H1 (cell line): ENCODE results near the gene AKAP12. TPM values are rescaled to one million over a fixed set of nuclear protein-coding genes. Genes with fewer than 3 reads are reported as not detected.

Source experiments
- CTCF ChIA-PET: fragments of 300-600 bp; sonication (Branson Sonifier 250); formaldehyde crosslinking; loops from one replicate; lab custom pipeline; 2021; ENCODE audit not compliant: partially characterized antibody; lab: Charles Lee
- POLR2A ChIA-PET: fragments of 300-600 bp; sonication (Branson Sonifier 250); formaldehyde crosslinking; loops from one replicate; lab custom pipeline; 2021; ENCODE audit warnings: inconsistent platforms; ENCODE audit not compliant: partially characterized antibody; lab: Charles Lee
- DNase-seq, 2 experiments: peaks; one replicate each; pipeline versions ENCODE4 v3.0.0 to v3.0.0-alpha.2; 2010 to 2022; ENCODE audit warnings: low spot score in 2 of 2, low read depth in 1 of 2, mixed read lengths in 1 of 2
- FAIRE-seq: peaks from 2 replicates; lab custom pipeline; 2011; peaks lifted over from hg19 to GRCh38; lab: Jason Lieb, UNC
- H2AFZ ChIP-seq: 2 replicates; pipeline ENCODE4 v1.8.1; 2012; ENCODE audit warnings: low read length, inconsistent platforms
- H2AK5ac ChIP-seq: 2 replicates; pipeline ENCODE4 v1.6.1; 2013; ENCODE audit warnings: low read depth, low read length
- H2BK120ac ChIP-seq: replicated peaks from 2 replicates; pipeline ENCODE3; 2013; ENCODE audit warnings: low read depth, low read length, inconsistent platforms
- H2BK12ac ChIP-seq: 2 replicates; pipeline ENCODE4 v1.6.1; 2013; ENCODE audit warnings: low read depth, low read length
- H2BK15ac ChIP-seq: 2 replicates; pipeline ENCODE4 v1.6.1; 2013; ENCODE audit warnings: low read length
- H2BK20ac ChIP-seq: 2 replicates; pipeline ENCODE4 v1.6.1; 2013; ENCODE audit warnings: low read length
- H2BK5ac ChIP-seq: 2 replicates; pipeline ENCODE4 v1.6.1; 2013; ENCODE audit warnings: low read depth, low read length
- H3K14ac ChIP-seq: 2 replicates; pipeline ENCODE4 v1.6.1; 2013; ENCODE audit warnings: inconsistent platforms; ENCODE audit not compliant: insufficient read length
- H3K18ac ChIP-seq: 2 replicates; pipeline ENCODE4 v1.6.1; 2013; ENCODE audit warnings: low read length; ENCODE audit errors: extremely low read depth
- H3K23ac ChIP-seq: 2 replicates; pipeline ENCODE4 v1.6.1; 2013; ENCODE audit warnings: inconsistent platforms; ENCODE audit not compliant: insufficient read length
- H3K23me2 ChIP-seq: 2 replicates; pipeline ENCODE4 v1.6.1; 2013; ENCODE audit warnings: low read depth, low read length
- H3K27ac ChIP-seq: 2 replicates; pipeline ENCODE4 v1.6.1; 2011; ENCODE audit warnings: low read depth, low read length, inconsistent platforms
- H3K27me3 ChIP-seq, 4 experiments: replicated peaks in 1 of 4; 1 replicate in 1 of 4; 2 replicates in 3 of 4; pipeline versions ENCODE4 v1.6.1 to v1.8.1; 2011 to 2013; ENCODE audit warnings: low read length in 3 of 4, mild to moderate bottlenecking in 3 of 4, inconsistent platforms in 2 of 4, mixed read lengths in 2 of 4, moderate library complexity in 1 of 4; ENCODE audit not compliant: control insufficient read depth in 3 of 4, insufficient read depth in 3 of 4; ENCODE audit errors: extremely low read depth in 1 of 4
- H3K36me3 ChIP-seq, 4 experiments: 2 replicates each; pipeline versions ENCODE4 v1.6.1 to v1.8.1; 2011 to 2013; ENCODE audit warnings: mild to moderate bottlenecking in 4 of 4, low read length in 3 of 4, moderate library complexity in 2 of 4, control low read depth in 1 of 4, inconsistent platforms in 1 of 4; ENCODE audit not compliant: insufficient read depth in 4 of 4, control insufficient read depth in 2 of 4
- H3K4ac ChIP-seq: replicated peaks from 2 replicates; pipeline ENCODE3; 2013; ENCODE audit warnings: low read length, low read depth, mixed read lengths, inconsistent platforms; ENCODE audit not compliant: insufficient read length
- H3K4me1 ChIP-seq, 4 experiments: replicated peaks in 1 of 4; 1 replicate in 1 of 4; 2 replicates in 3 of 4; pipeline versions ENCODE4 v1.6.1 to v1.8.1; 2011 to 2013; ENCODE audit warnings: low read length in 3 of 4, inconsistent platforms in 2 of 4, mixed read lengths in 1 of 4; ENCODE audit not compliant: insufficient read depth in 4 of 4, control insufficient read depth in 3 of 4
- H3K4me2 ChIP-seq, 2 experiments: 2 replicates each; pipeline versions ENCODE4 v1.6.1 to v1.8.1; 2011 to 2013; ENCODE audit warnings: low read depth in 2 of 2, low read length in 2 of 2, control low read depth in 1 of 2, inconsistent platforms in 1 of 2, mild to moderate bottlenecking in 1 of 2; ENCODE audit not compliant: insufficient read depth in 1 of 2
- H3K4me3 ChIP-seq, 4 experiments: fragments of 200-600, 300-600 bp in 1 of 4; sonication (generic), shearing (Covaris generic), sonication (Bioruptor Twin) in 1 of 4; 2 replicates each; pipeline versions ENCODE4 v1.5.1 to v1.8.1; 2011 to 2016; ENCODE audit warnings: low read length in 4 of 4, low read depth in 3 of 4, control low read depth in 2 of 4, inconsistent platforms in 2 of 4, mild to moderate bottlenecking in 2 of 4, mixed read lengths in 1 of 4, moderate library complexity in 1 of 4; ENCODE audit not compliant: insufficient read depth in 2 of 4; ENCODE audit errors: extremely low read depth in 1 of 4
- H3K56ac ChIP-seq: replicated peaks from 2 replicates; pipeline ENCODE3; 2013; ENCODE audit warnings: low read depth, mild to moderate bottlenecking, mixed read lengths, low read length, inconsistent platforms; ENCODE audit not compliant: insufficient read length
- H3K79me1 ChIP-seq: 2 replicates; pipeline ENCODE4 v1.6.1; 2013; ENCODE audit warnings: low read depth, low read length, control low read depth
- H3K79me2 ChIP-seq, 2 experiments: 2 replicates each; pipeline versions ENCODE4 v1.6.1 to v1.8.1; 2012 to 2013; ENCODE audit warnings: low read length in 2 of 2, mild to moderate bottlenecking in 2 of 2, inconsistent platforms in 1 of 2; ENCODE audit not compliant: insufficient read depth in 2 of 2, control insufficient read depth in 1 of 2
- H3K9ac ChIP-seq, 4 experiments: replicated peaks in 1 of 4; 1 replicate in 1 of 4; 2 replicates in 3 of 4; pipeline versions ENCODE4 v1.6.1 to v1.8.1; 2011 to 2013; ENCODE audit warnings: low read depth in 3 of 4, low read length in 3 of 4, control low read depth in 2 of 4, mild to moderate bottlenecking in 2 of 4, moderate library complexity in 2 of 4, inconsistent platforms in 1 of 4; ENCODE audit errors: extremely low read depth in 1 of 4
- H3K9me3 ChIP-seq, 2 experiments: 2 replicates each; pipeline versions ENCODE4 v1.6.1 to v1.8.1; 2012 to 2013; ENCODE audit warnings: mild to moderate bottlenecking in 2 of 2, moderate library complexity in 2 of 2, control low read depth in 1 of 2, inconsistent platforms in 1 of 2, low read depth in 1 of 2, low read length in 1 of 2, mixed read lengths in 1 of 2; ENCODE audit not compliant: insufficient read depth in 2 of 2
- H4K20me1 ChIP-seq, 2 experiments: replicated peaks in 1 of 2; 2 replicates each; pipeline versions ENCODE3 to v1.8.1; 2011 to 2013; ENCODE audit warnings: inconsistent platforms in 2 of 2, low read length in 2 of 2, mild to moderate bottlenecking in 1 of 2; ENCODE audit not compliant: insufficient read depth in 2 of 2, control insufficient read depth in 1 of 2
- H4K5ac ChIP-seq: 2 replicates; pipeline ENCODE4 v1.6.1; 2013; ENCODE audit warnings: low read length, low read depth, mixed read lengths, inconsistent platforms; ENCODE audit not compliant: insufficient read length
- H4K8ac ChIP-seq: 2 replicates; pipeline ENCODE4 v1.8.0; 2013; ENCODE audit warnings: mild to moderate bottlenecking, moderate library complexity, low read length, inconsistent platforms; ENCODE audit not compliant: insufficient read depth; ENCODE audit errors: extremely low read depth
- H4K91ac ChIP-seq: replicated peaks from 2 replicates; pipeline ENCODE3; 2013; ENCODE audit warnings: low read length, mixed read lengths, inconsistent platforms; ENCODE audit not compliant: insufficient read length
- CBX8 ChIP-seq: fragments of 300-800, 300-1000 bp; sonication (generic); IDR thresholded peaks from 2 replicates; pipeline ENCODE4 v1.7.1; 2016; ENCODE audit warnings: low read depth, low read length, borderline replicate concordance
- EP300 ChIP-seq, 2 experiments: IDR thresholded peaks; 1 replicate in 1 of 2; 2 replicates in 1 of 2; pipeline ENCODE4 v1.6.1; 2011 to 2012; ENCODE audit warnings: low read depth in 2 of 2, low read length in 2 of 2, mild to moderate bottlenecking in 2 of 2, borderline replicate concordance in 1 of 2, inconsistent platforms in 1 of 2, moderate library complexity in 1 of 2
- NANOG ChIP-seq: IDR thresholded peaks from 2 replicates; pipeline ENCODE4 v1.6.1; 2011; ENCODE audit warnings: low read length, low read depth, mild to moderate bottlenecking, inconsistent platforms; ENCODE audit not compliant: insufficient read depth, poor library complexity, severe bottlenecking
- SP1 ChIP-seq: IDR thresholded peaks from 2 replicates; pipeline ENCODE4 v1.6.1; 2011; ENCODE audit warnings: low read depth, low read length
- SUZ12 ChIP-seq: fragments of 200-600 bp; sonication (generic); IDR thresholded peaks from 2 replicates; pipeline ENCODE4 v1.6.1; 2012; ENCODE audit warnings: mild to moderate bottlenecking, inconsistent platforms, low read length, moderate library complexity, mixed read lengths
- TAF1 ChIP-seq: IDR thresholded peaks from 2 replicates; pipeline ENCODE4 v1.6.1; 2011; ENCODE audit warnings: mild to moderate bottlenecking, low read depth, low read length
- TBP ChIP-seq: IDR thresholded peaks from 2 replicates; pipeline ENCODE4 v1.6.1; 2011; ENCODE audit warnings: low read depth, low read length, improper control_type of control experiment
- WGBS, 2 experiments: shearing (Covaris generic) in 1 of 2; methylation state at CpG; one replicate each; pipeline versions ENCODE4 v1.1.6 to v1.1.7; 2013 to 2015; ENCODE audit warnings: low lambda C conversion rate in 2 of 2, mixed read lengths in 2 of 2, inconsistent platforms in 1 of 2, low coverage in 1 of 2, missing lambda C conversion rate in 1 of 2; ENCODE audit not compliant: insufficient replicate concordance in 2 of 2, insufficient coverage in 1 of 2, insufficient read length in 1 of 2; ENCODE audit errors: extremely low coverage in 1 of 2, missing lambda C conversion rate in 1 of 2; 5-methylcytosine and 5-hydroxymethylcytosine counted together
- polyA plus RNA-seq, 7 experiments: library from polyadenylated mRNA; depleted of rRNA in 3 of 7; stranded (reverse) in 5 of 7; unstranded in 2 of 7; fragments of >200 nt in 5 of 7; fragments of 200-250 nt in 2 of 7; gene quantifications; 1 replicate in 5 of 7; 2 replicates in 1 of 7; 4 replicates in 1 of 7; pipeline versions ENCODE4 v1.2.1 to v1.2.3, GENCODE V29; 2011 to 2013; ENCODE audit warnings: missing spikeins in 2 of 7, mixed read lengths in 2 of 7
- total RNA-seq: library from RNA; stranded (reverse); fragmentation: NEBNext Ultra II Directional; extraction: Animal tissue kit (Norgen Biotek cat#: 25700); gene quantifications from 2 replicates; pipeline ENCODE4 v1.2.1, GENCODE V29; 2021
- TF ChIP-seq, protein P1 (sequence below), 3 experiments: IDR thresholded peaks; 1 replicate in 2 of 3; 2 replicates in 1 of 3; pipeline versions ENCODE4 v1.5.1 to v1.6.1; 2011; ENCODE audit warnings: low read length in 3 of 3, mild to moderate bottlenecking in 3 of 3, inconsistent platforms in 2 of 3, low read depth in 1 of 3, moderate library complexity in 1 of 3; ENCODE audit not compliant: insufficient read depth in 1 of 3; ENCODE audit errors: control extremely low read depth in 1 of 3

The AKAP12 gene
- total and polyA plus RNA-seq, 2 of the 8 experiments (the other 6 are each of a cell fraction or from before 2014, with no cell fraction given): 14.6 to 79.2 TPM

GRCh38 chr6:151240791-151241642 is 1.2 kb downstream of the AKAP12 start:
- Histone ChIP-seq H3K79me1 (peaks cover 3% of the 10 kb centered on the region; the same call in 1 of the 2 replicates), H2AK5ac (no peak overlapping the region), H2AFZ (no peak overlapping the region), H4K91ac (no peak overlapping the region), H3K79me2 (peaks cover 0 to 38% of the 10 kb centered on the region in 2 experiments), H3K23me2 (peaks cover 15% of the 10 kb centered on the region), H2BK20ac (no peak overlapping the region), H3K4ac (no peak overlapping the region), H3K9ac (peak overlapping the region; percentile 71 to 88 (median 78)), H3K4me3 (peak overlapping the region; percentile 61 to 97 (median 92)), H2BK120ac (no peak overlapping the region), H3K23ac (no peak overlapping the region), H3K27ac (no peak overlapping the region), H2BK12ac (no peak overlapping the region), H3K56ac (no peak overlapping the region), H4K8ac (peak overlapping the region; percentile 97; the same call in 1 of the 2 replicates), H3K4me2 (peak overlapping the region; percentile 74 to 98), H4K5ac (no peak overlapping the region), H3K36me3 (no peaks in the 10 kb centered on the region), H2BK5ac (peak overlapping the region; percentile 57; the same call in 1 of the 2 replicates), H3K14ac (no peak overlapping the region), H3K9me3 (no peaks in the 10 kb centered on the region), H2BK15ac (no peak overlapping the region), H4K20me1 (peaks cover 0 to 2% of the 10 kb centered on the region in 2 experiments), H3K18ac (peak overlapping the region; percentile 66; the same call in 1 of the 2 replicates), H3K27me3 (0 out of 7 replicates have a peak, but pooled peaks cover 0 to 3% (median 0%) of the 10 kb centered on the region in 4 experiments), H3K4me1 (peaks cover 3 to 12% (median 9%) of the 10 kb centered on the region in 4 experiments; a peak in 6 of 7 replicates)
- ChIA-PET POLR2A (interaction anchor here (0.5 to 4.3 kb wide), 30 partner anchors 9 to 315 kb away, joined by 3 to 42 read pairs (median 5); no protein-coding TSS in a partner anchor), CTCF (interaction anchor here (0.5 to 2.0 kb wide), 3 partner anchors 77 to 94 kb away, joined by 3 to 8 read pairs (median 5); no protein-coding TSS in a partner anchor)
- 2% methylated on average over 44 of the region's 68 CpGs; no CpG with 5 or more reads in 1 of the 2 experiments for WGBS, 2 experiments
- FAIRE-seq (no peak), DNase-seq (peak in 1 of 2 experiments; percentile 73)
- TF ChIP-seq CBX8: no peak
- no peak for TF ChIP-seq TAF1
- no peak for TF ChIP-seq TBP
- TF ChIP-seq SUZ12: no peak
- TF ChIP-seq, protein P1, sequence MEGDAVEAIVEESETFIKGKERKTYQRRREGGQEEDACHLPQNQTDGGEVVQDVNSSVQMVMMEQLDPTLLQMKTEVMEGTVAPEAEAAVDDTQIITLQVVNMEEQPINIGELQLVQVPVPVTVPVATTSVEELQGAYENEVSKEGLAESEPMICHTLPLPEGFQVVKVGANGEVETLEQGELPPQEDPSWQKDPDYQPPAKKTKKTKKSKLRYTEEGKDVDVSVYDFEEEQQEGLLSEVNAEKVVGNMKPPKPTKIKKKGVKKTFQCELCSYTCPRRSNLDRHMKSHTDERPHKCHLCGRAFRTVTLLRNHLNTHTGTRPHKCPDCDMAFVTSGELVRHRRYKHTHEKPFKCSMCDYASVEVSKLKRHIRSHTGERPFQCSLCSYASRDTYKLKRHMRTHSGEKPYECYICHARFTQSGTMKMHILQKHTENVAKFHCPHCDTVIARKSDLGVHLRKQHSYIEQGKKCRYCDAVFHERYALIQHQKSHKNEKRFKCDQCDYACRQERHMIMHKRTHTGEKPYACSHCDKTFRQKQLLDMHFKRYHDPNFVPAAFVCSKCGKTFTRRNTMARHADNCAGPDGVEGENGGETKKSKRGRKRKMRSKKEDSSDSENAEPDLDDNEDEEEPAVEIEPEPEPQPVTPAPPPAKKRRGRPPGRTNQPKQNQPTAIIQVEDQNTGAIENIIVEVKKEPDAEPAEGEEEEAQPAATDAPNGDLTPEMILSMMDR (IDR thresholded peaks at IDR 0.05; ENCODE audit: control extremely low read depth in 1 of 3, insufficient read depth in 1 of 3, low read depth in 1 of 3, low read length in 3 of 3): peak in 1 of 3 experiments; percentile 3; a peak in 1 of 4 replicates
- no peak for TF ChIP-seq EP300 (IDR thresholded peaks at IDR 0.05; ENCODE audit: borderline replicate concordance in 1 of 2, low read depth in 2 of 2, low read length in 2 of 2)
- TF ChIP-seq SP1: no peak
- no peak for TF ChIP-seq NANOG
